RWPE1 (cell line): ENCODE data around the gene FIGNL2.

Source experiments
- CTCF ChIA-PET: fragments of 350-600 bp; sonication (Branson Sonifier 250); formaldehyde crosslinking; extraction: SDS; loops from one replicate; lab custom pipeline; 2021; lab: Yijun Ruan, JAX
- POLR2A ChIA-PET: fragments of 400-600 bp; formaldehyde crosslinking; extraction: SDS; loops from one replicate; lab custom pipeline; 2020; ENCODE audit warnings: antibody characterized with exemption; ENCODE audit not compliant: low non-redundant PET; lab: Yijun Ruan, JAX
- DNase-seq: peaks from one replicate; pipeline ENCODE4 v3.0.0; 2012; ENCODE audit warnings: low spot score
- H3K27ac ChIP-seq: fragments of 450-650 bp; 2 replicates; pipeline ENCODE4 v1.5.1; 2017
- CTCF ChIP-seq: fragments of 450-650 bp; conservative IDR thresholded peaks from 2 replicates; pipeline ENCODE4 v1.5.1; 2017; ENCODE audit warnings: low read depth, mild to moderate bottlenecking

Gene FIGNL2

GRCh38 chr12:51870504-51870903 is 22.0 kb upstream of the FIGNL2 start:
- no peak overlapping the region for H3K27ac ChIP-seq
- ChIA-PET POLR2A (no interaction called here), CTCF (interaction anchor here (0.6 to 0.9 kb wide), 3 partner anchors 16 to 156 kb away, joined by 3 read pairs; no protein-coding TSS in a partner anchor)
- no peak for TF ChIP-seq CTCF
- no peak for DNase-seq

GRCh38 chr12:51869931-51870330 is 21.4 kb upstream of the FIGNL2 start:
- TF ChIP-seq CTCF = no peak
- POLR2A ChIA-PET = no interaction called here
- CTCF ChIA-PET = interaction anchor here (0.7 to 0.9 kb wide), 2 partner anchors 15 to 155 kb away, joined by 3 read pairs; no protein-coding TSS in a partner anchor
- H3K27ac ChIP-seq = no peak overlapping the region
- DNase-seq = no peak

GRCh38 chr12:51869496-51869865 is 21.0 kb upstream of the FIGNL2 start:
- CTCF ChIA-PET = no interaction called here

GRCh38 chr12:51868821-51869495 is 20.4 kb upstream of the FIGNL2 start:
- H3K27ac ChIP-seq = no peak overlapping the region
- ChIA-PET POLR2A (no interaction called here), CTCF (interaction anchor here (0.6 kb wide), 1 partner anchor 65 kb away, joined by 3 read pairs; no protein-coding TSS in a partner anchor)
- no peak for TF ChIP-seq CTCF
- no peak for DNase-seq

More at GRCh38 chr12:51869496-51869865, 21.0 kb upstream of the FIGNL2 start:
- DNase-seq = no peak
- no peak for TF ChIP-seq CTCF
- no peak overlapping the region for H3K27ac ChIP-seq
- POLR2A ChIA-PET = no interaction called here

GRCh38 chr12:51867796-51868428 is 19.4 kb upstream of the FIGNL2 start:
- POLR2A ChIA-PET = no interaction called here

More at GRCh38 chr12:51867796-51868428, 19.4 kb upstream of the FIGNL2 start:
- no peak for DNase-seq
- H3K27ac ChIP-seq = no peak overlapping the region
- no peak for TF ChIP-seq CTCF
- CTCF ChIA-PET = no interaction called here
